Measurements from ENCODE around the gene CDC37L1. TPM values are rescaled to one million over a fixed set of nuclear protein-coding genes. Genes with fewer than 3 reads are reported as not detected.

The CDC37L1 gene
- total and polyA plus RNA-seq, 3 donors from 2014 or later: 18.2 to 31.2 (median 31.2) TPM

DNA sequence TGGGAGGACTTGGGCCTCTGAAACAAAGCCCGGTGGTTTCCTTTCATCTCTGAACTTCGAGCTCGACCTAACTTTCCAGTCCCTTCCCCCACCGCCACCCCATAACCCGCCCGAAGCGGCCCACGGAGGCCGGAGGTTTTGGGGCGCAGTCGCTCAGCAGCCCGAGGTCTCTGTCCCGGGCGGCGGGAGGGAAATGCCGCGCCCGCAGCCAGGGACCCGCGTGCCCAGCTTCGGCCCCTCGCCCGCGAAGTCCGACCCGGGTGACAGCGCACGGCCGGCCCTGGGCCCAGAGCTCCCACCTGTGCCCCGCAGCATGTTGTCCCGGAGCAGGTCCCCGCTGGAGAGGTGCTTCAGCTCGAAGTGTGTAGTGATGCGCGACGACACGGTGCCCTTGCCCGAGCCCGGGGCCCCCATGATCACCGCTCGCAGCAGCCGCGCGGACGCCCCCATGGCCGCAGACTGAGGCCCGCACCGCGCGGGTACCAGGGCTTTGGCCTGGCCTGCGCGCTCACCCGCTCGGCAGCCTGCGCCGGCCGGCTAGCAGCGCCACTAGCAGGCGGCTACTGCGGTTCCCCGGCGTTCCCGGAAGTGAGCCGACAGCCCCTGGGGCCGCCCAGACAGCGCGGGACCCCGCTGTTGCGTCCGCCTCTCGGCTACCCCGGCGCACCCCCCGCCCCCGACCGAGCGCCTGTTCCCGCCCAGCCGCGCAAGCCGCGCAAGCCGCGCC is 61.4 kb downstream of the CDC37L1 start, which contains the start of gene AK3:
AK3 (minus strand) TSS at position 565 of the 727 bp plus-strand sequence; CDS start at position 450, 115 bp downstream.
- Histone ChIP-seq H3K4me3 (peak within 1 kb of the TSS; percentile 86 to 90), H3K36me3 (ENCODE audit: low read depth, missing control alignments) (no peaks in the 10 kb centered on the region), H3K27me3 (no peaks in the 10 kb centered on the region), H3K9me3 (no peaks in the 10 kb centered on the region), H3K27ac (peak within 1 kb of the TSS; percentile 92 to 94), H3K4me1 (peaks cover 8% of the 10 kb centered on the region)
- intact Hi-C loops (cut with DNase I; ENCODE audit: low total_unique reads): loop anchor here (5.0 kb wide), 1 partner anchor 78 kb away; the partner anchor contains the start of gene PLPP6
- TF ChIP-seq, protein P1, sequence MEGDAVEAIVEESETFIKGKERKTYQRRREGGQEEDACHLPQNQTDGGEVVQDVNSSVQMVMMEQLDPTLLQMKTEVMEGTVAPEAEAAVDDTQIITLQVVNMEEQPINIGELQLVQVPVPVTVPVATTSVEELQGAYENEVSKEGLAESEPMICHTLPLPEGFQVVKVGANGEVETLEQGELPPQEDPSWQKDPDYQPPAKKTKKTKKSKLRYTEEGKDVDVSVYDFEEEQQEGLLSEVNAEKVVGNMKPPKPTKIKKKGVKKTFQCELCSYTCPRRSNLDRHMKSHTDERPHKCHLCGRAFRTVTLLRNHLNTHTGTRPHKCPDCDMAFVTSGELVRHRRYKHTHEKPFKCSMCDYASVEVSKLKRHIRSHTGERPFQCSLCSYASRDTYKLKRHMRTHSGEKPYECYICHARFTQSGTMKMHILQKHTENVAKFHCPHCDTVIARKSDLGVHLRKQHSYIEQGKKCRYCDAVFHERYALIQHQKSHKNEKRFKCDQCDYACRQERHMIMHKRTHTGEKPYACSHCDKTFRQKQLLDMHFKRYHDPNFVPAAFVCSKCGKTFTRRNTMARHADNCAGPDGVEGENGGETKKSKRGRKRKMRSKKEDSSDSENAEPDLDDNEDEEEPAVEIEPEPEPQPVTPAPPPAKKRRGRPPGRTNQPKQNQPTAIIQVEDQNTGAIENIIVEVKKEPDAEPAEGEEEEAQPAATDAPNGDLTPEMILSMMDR (IDR thresholded peaks at IDR 0.05): no peak
- TF ChIP-seq POLR2A (IDR thresholded peaks at IDR 0.05): peak; percentile 26
- WGBS, 2 donors: 0% methylated on average over 2 to 71 of the region's 84 CpGs
- DNase-seq: peak; percentile 84

DNA sequence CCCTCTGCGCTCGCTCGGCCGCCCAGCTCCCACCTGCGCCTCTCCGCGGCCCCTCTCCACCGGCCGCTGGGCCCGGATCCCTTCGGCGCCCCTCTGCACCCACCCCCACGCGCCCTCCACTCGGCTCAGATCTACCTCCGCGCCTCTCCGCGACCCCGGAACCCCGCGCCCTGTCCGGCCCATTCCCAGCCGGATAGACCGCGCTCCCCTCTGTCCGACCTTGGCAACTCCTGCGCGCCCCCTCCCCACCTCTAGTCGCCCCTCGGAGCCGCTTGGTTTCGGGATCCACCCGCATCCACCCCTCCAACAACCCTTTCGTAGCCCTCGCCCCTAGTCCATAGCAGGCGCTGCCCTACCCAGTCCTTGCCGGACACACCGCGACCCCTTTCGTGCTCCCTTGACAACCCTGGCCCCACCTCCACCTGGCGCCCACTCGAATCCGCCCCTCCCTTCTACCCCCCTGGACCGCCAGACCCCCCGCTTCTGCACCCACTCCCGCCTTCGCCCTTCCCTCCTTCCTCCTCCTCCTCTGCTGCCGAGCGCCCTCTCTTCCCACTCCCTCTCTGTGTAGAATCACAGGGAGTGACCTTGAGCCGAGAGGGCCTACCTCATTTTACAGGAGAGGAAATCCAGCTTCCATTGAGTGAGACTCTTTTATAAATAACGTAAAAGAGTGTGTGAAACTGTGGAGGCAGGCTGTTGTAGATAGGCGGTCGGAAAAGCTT is 62.2 kb downstream of the CDC37L1 start:
- Histone ChIP-seq H3K4me1 (peaks cover 8% of the 10 kb centered on the region), H3K4me3 (peak overlapping the region; percentile 86 to 90), H3K27ac (peak overlapping the region; percentile 92 to 94), H3K27me3 (no peaks in the 10 kb centered on the region), H3K9me3 (no peaks in the 10 kb centered on the region), H3K36me3 (ENCODE audit: low read depth, missing control alignments) (no peaks in the 10 kb centered on the region)
- WGBS, 2 donors: 1 to 2% methylated on average over 40 to 52 of the region's 54 CpGs
- intact Hi-C loops (cut with DNase I; ENCODE audit: low total_unique reads): loop anchor here (5.0 kb wide), 1 partner anchor 79 kb away; the partner anchor contains the start of gene PLPP6
- no peak for TF ChIP-seq POLR2A (IDR thresholded peaks at IDR 0.05)
- TF ChIP-seq, protein P1 (IDR thresholded peaks at IDR 0.05): no peak
- DNase-seq: peak; percentile 47

DNA sequence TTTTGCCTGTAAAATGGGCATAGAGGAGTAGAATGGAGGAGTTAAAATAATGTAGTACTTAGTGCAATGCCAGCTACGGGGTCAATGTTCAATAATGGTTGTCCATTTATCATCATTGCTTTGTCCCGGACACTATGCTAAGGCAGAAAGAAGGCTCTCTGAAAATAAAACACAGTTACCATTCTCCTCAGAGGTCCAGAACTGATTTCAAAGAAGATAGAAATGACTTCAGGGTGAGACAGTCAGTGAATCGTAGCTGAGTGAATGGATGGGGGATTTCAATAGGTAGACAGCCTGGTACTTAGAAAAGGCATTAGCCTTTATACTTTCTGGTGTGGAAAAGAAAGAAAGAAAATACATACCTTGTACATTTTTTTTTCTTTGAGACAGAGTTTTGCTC is 62.9 kb downstream of the CDC37L1 start:
- WGBS, 2 donors: 30 to 37% methylated on average over 3 of the region's 3 CpGs
- no peak overlapping the region for H3K27ac ChIP-seq
- no peaks in the 10 kb centered on the region for H3K27me3 ChIP-seq
- H3K4me1 ChIP-seq: peaks cover 8% of the 10 kb centered on the region
- TF ChIP-seq POLR2A (IDR thresholded peaks at IDR 0.05): no peak
- TF ChIP-seq, protein P1 (IDR thresholded peaks at IDR 0.05): no peak
- no peaks in the 10 kb centered on the region for H3K36me3 ChIP-seq (ENCODE audit: low read depth, missing control alignments)
- DNase-seq: no peak
- H3K4me3 ChIP-seq: peak overlapping the region in 1 of 2 donors; percentile 90
- intact Hi-C loops (cut with DNase I; ENCODE audit: low total_unique reads): loop anchor here (5.0 kb wide), 1 partner anchor 80 kb away; the partner anchor contains the start of gene PLPP6
- no peaks in the 10 kb centered on the region for H3K9me3 ChIP-seq

DNA sequence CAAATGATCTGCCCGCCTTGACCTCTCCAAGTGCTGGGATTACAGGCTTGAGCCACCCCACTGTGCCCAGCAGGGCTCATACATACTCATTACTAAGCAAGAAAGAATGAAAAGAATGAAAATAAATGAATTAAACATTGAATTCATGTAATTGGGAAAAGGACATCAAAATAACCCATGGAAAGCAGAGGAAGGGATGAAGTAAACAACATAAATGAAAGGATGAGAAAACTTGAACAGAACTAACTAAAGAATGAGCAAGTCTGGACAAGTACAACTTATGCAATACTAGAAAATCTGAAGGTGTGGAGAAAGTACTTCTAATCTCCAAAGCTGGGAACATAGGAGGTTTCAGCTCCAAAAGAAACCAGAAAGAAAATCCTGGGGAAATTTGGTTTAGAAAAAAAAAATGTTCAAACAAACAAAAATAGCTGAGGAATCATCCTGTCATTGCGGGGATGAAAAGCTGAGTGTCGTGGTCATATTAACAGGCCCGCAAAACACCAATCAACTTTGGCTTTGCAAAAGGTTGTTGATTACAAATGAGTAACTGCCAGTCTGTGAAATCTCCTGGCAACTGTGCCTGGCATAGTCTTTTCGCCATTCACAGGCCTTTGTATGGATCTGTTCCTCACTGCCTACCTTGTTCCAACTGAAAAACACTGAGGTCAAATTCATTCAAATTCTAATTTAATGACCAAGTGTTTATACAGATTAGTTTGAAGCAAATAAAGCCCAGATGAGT is 63.9 kb downstream of the CDC37L1 start:
- WGBS, 2 donors: 67 to 83% methylated on average over 5 of the region's 5 CpGs
- intact Hi-C loops (cut with DNase I; ENCODE audit: low total_unique reads): loop anchor here (5.0 kb wide), 1 partner anchor 81 kb away; the partner anchor contains the start of gene PLPP6
- peaks cover 8% of the 10 kb centered on the region for H3K4me1 ChIP-seq
- no peak overlapping the region for H3K27ac ChIP-seq
- H3K36me3 ChIP-seq (ENCODE audit: low read depth, missing control alignments): no peaks in the 10 kb centered on the region
- DNase-seq: no peak
- no peak overlapping the region for H3K4me3 ChIP-seq
- H3K27me3 ChIP-seq: no peaks in the 10 kb centered on the region
- no peaks in the 10 kb centered on the region for H3K9me3 ChIP-seq
- no peak for TF ChIP-seq POLR2A (IDR thresholded peaks at IDR 0.05)
- TF ChIP-seq, protein P1 (IDR thresholded peaks at IDR 0.05): no peak

Data from testis (tissue), 3 donors.